Endothelial cell of umbilical vein (primary cell): ENCODE measurements around the gene HOXC9. TPM values are rescaled to one million over a fixed set of nuclear protein-coding genes. Genes with fewer than 3 reads are reported as not detected.

ENCODE experiments used
- BruUV-seq: library from RNA; stranded (reverse); fragments of 400-500 nt; replicated peaks from 2 replicates; lab custom pipeline; 2021; lab: Mats Ljungman, UMichigan
- CTCF ChIA-PET: fragments of 300-600, 350-600 bp; sonication (Branson Sonifier 250); formaldehyde crosslinking; loops from one replicate; lab custom pipeline; 2021; ENCODE audit warnings: antibody characterized with exemption, inconsistent platforms; lab: Charles Lee
- POLR2A ChIA-PET: fragments of 300-600, 350-600 bp; sonication (Branson Sonifier 250); formaldehyde crosslinking; loops from one replicate; lab custom pipeline; 2021; ENCODE audit warnings: antibody characterized with exemption, inconsistent platforms; lab: Charles Lee
- DNase-seq: peaks from one replicate; pipeline ENCODE4 v3.0.0-alpha.2; 2011; ENCODE audit warnings: low read depth, low spot score
- FAIRE-seq: peaks from 2 replicates; lab custom pipeline; 2011; peaks lifted over from hg19 to GRCh38; lab: Jason Lieb, UNC
- H2AFZ ChIP-seq: 2 replicates; pipeline ENCODE4 v1.6.0; 2012; ENCODE audit warnings: low read depth, low read length, control low read depth, inconsistent platforms
- H3K27ac ChIP-seq: 2 replicates; pipeline ENCODE4 v1.5.1; 2011; ENCODE audit warnings: low read depth, mild to moderate bottlenecking, control low read depth, low read length, moderate library complexity; ENCODE audit not compliant: insufficient read depth
- H3K27me3 ChIP-seq, 2 experiments: 2 replicates each; pipeline versions ENCODE4 v1.6.0 to v1.6.1; 2011; ENCODE audit warnings: low read length in 2 of 2, mixed read lengths in 1 of 2; ENCODE audit not compliant: control insufficient read depth in 2 of 2, insufficient read depth in 2 of 2
- H3K36me3 ChIP-seq, 2 experiments: 2 replicates in 1 of 2; 3 replicates in 1 of 2; pipeline ENCODE4 v1.5.1; 2011; ENCODE audit warnings: low read length in 2 of 2, mild to moderate bottlenecking in 1 of 2, moderate library complexity in 1 of 2; ENCODE audit not compliant: control insufficient read depth in 2 of 2, insufficient read depth in 2 of 2; ENCODE audit errors: extremely low read depth in 1 of 2
- H3K4me1 ChIP-seq: 3 replicates; pipeline ENCODE4 v1.5.1; 2011; ENCODE audit warnings: mild to moderate bottlenecking, low read length; ENCODE audit not compliant: control insufficient read depth, insufficient read depth; ENCODE audit errors: extremely low read depth
- H3K4me2 ChIP-seq: 2 replicates; pipeline ENCODE4 v1.6.1; 2011; ENCODE audit warnings: low read length, control low read depth, mixed read lengths; ENCODE audit not compliant: insufficient read depth
- H3K4me3 ChIP-seq, 3 experiments: fragments of 200-600 bp in 1 of 3; sonication (generic), shearing (Covaris generic) in 1 of 3; replicated peaks in 1 of 3; 2 replicates each; pipeline ENCODE4 v1.5.1; 2011 to 2016; ENCODE audit warnings: control low read depth in 3 of 3, low read length in 3 of 3, mild to moderate bottlenecking in 2 of 3, inconsistent platforms in 1 of 3, low read depth in 1 of 3, moderate library complexity in 1 of 3; ENCODE audit not compliant: insufficient read depth in 1 of 3
- H3K79me2 ChIP-seq: 2 replicates; pipeline ENCODE4 v1.6.0; 2012; ENCODE audit warnings: low read length, inconsistent platforms; ENCODE audit not compliant: control insufficient read depth, insufficient read depth
- H3K9ac ChIP-seq: replicated peaks from 2 replicates; pipeline ENCODE3; 2011; ENCODE audit warnings: low read length, control low read depth; ENCODE audit not compliant: insufficient read depth; ENCODE audit errors: extremely low read depth
- H3K9me1 ChIP-seq: replicated peaks from 3 replicates; pipeline ENCODE4 v1.6.0; 2011; ENCODE audit warnings: mild to moderate bottlenecking, low read length; ENCODE audit not compliant: control insufficient read depth, insufficient read depth; ENCODE audit errors: extremely low read depth
- H3K9me3 ChIP-seq: replicated peaks from 2 replicates; pipeline ENCODE4 v1.5.1; 2012; ENCODE audit warnings: low read length, inconsistent platforms; ENCODE audit not compliant: control insufficient read depth, insufficient read depth
- H4K20me1 ChIP-seq: replicated peaks from 2 replicates; pipeline ENCODE3; 2011; ENCODE audit warnings: mild to moderate bottlenecking, low read length; ENCODE audit not compliant: control insufficient read depth, insufficient read depth; ENCODE audit errors: extremely low read depth
- EZH2 ChIP-seq: IDR thresholded peaks from 2 replicates; pipeline ENCODE4 v1.6.1; 2012; ENCODE audit warnings: borderline replicate concordance, low read depth, mild to moderate bottlenecking, moderate library complexity, low read length, inconsistent platforms; ENCODE audit not compliant: severe bottlenecking
- FOS ChIP-seq: IDR thresholded peaks from 2 replicates; pipeline ENCODE4 v1.6.1; 2011; ENCODE audit warnings: mild to moderate bottlenecking, low read length, moderate library complexity, borderline replicate concordance; ENCODE audit not compliant: insufficient read depth
- GATA2 ChIP-seq: IDR thresholded peaks from 2 replicates; pipeline ENCODE4 v1.7.0; 2011; ENCODE audit warnings: low read depth, mild to moderate bottlenecking, moderate library complexity, mixed read lengths, low read length; ENCODE audit not compliant: insufficient read length, insufficient read depth
- JUN ChIP-seq: IDR thresholded peaks from 2 replicates; pipeline ENCODE4 v1.6.1; 2011; ENCODE audit warnings: borderline replicate concordance, low read depth; ENCODE audit not compliant: insufficient read length, insufficient read depth
- MYC ChIP-seq: IDR thresholded peaks from one replicate; pipeline ENCODE4 v1.6.1; 2011; ENCODE audit warnings: mild to moderate bottlenecking, low read depth, low read length
- POLR2AphosphoS5 ChIP-seq: IDR thresholded peaks from 2 replicates; pipeline ENCODE4 v1.6.1; 2012; ENCODE audit warnings: low read depth, mild to moderate bottlenecking, control low read depth, low read length, moderate library complexity; ENCODE audit not compliant: insufficient read depth
- dilution Hi-C: fragments of 300-500 bp; cut with MboI; formaldehyde crosslinking; loops from one replicate; pipeline ENCODE4 v1.15.0; 2019; ENCODE audit warnings: low sequenced_read_pairs; ENCODE audit not compliant: extremely low pct_ligation_motif_present
- intact Hi-C: fragments of 100-400 bp; cut with micrococcal nuclease; formaldehyde crosslinking; loops from one replicate; pipeline ENCODE4 v1.10.0; 2022
- polyA plus RNA-seq, 4 experiments: library from polyadenylated mRNA; depleted of rRNA in 3 of 4; stranded (reverse) in 3 of 4; unstranded in 1 of 4; fragments of >200 nt; gene quantifications; 2 replicates each; pipeline versions ENCODE4 v1.2.1 to v1.2.3, GENCODE V29; 2011 to 2012; ENCODE audit warnings: missing spikeins in 1 of 4
- total RNA-seq: library from RNA; stranded (reverse); gene quantifications from 2 replicates; pipeline ENCODE4 v1.2.3, GENCODE V29; 2021
- TF ChIP-seq, protein P1 (sequence below): IDR thresholded peaks from 2 replicates; pipeline ENCODE4 v1.6.1; 2011; ENCODE audit not compliant: insufficient read depth, insufficient read length
- TF ChIP-seq, protein P2 (sequence below), 2 donors: IDR thresholded peaks; 1 replicate in 1 of 2; 2 replicates in 1 of 2; pipeline ENCODE4 v1.5.1; 2011; ENCODE audit warnings: low read length in 2 of 2, mild to moderate bottlenecking in 2 of 2, moderate library complexity in 2 of 2, control low read depth in 1 of 2, inconsistent platforms in 1 of 2, low read depth in 1 of 2; ENCODE audit not compliant: insufficient read depth in 1 of 2; ENCODE audit errors: extremely low read depth in 1 of 2

The HOXC9 gene
- total and polyA plus RNA-seq, 2 donors (not counting 3 experiments of a cell fraction or from before 2014, with no cell fraction given): 0.40 to 0.58 TPM

- TF ChIP-seq POLR2AphosphoS5 (no peak), MYC (no peak), FOS (no peak), EZH2 (peak; percentile 68), GATA2 (no peak), JUN (no peak)
- TF ChIP-seq, protein P1, sequence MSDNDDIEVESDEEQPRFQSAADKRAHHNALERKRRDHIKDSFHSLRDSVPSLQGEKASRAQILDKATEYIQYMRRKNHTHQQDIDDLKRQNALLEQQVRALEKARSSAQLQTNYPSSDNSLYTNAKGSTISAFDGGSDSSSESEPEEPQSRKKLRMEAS: no peak
- TF ChIP-seq, protein P2, sequence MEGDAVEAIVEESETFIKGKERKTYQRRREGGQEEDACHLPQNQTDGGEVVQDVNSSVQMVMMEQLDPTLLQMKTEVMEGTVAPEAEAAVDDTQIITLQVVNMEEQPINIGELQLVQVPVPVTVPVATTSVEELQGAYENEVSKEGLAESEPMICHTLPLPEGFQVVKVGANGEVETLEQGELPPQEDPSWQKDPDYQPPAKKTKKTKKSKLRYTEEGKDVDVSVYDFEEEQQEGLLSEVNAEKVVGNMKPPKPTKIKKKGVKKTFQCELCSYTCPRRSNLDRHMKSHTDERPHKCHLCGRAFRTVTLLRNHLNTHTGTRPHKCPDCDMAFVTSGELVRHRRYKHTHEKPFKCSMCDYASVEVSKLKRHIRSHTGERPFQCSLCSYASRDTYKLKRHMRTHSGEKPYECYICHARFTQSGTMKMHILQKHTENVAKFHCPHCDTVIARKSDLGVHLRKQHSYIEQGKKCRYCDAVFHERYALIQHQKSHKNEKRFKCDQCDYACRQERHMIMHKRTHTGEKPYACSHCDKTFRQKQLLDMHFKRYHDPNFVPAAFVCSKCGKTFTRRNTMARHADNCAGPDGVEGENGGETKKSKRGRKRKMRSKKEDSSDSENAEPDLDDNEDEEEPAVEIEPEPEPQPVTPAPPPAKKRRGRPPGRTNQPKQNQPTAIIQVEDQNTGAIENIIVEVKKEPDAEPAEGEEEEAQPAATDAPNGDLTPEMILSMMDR (IDR thresholded peaks at IDR 0.05; ENCODE audit: extremely low read depth in 1 of 2, insufficient read depth in 1 of 2, low read depth in 1 of 2, low read length in 2 of 2): no peak
- DNase-seq: no peak
- dilution Hi-C loops (no loop called here), intact Hi-C loops (no loop called here)
- no peak for FAIRE-seq
- Histone ChIP-seq H3K4me2 (no peak overlapping the region), H3K9ac (no peak overlapping the region), H3K4me3 (no peak overlapping the region), H3K9me3 (no peaks in the 10 kb centered on the region), H3K79me2 (no peaks in the 10 kb centered on the region), H3K27me3 (peaks cover 92 to 98% of the 10 kb centered on the region in 2 experiments), H4K20me1 (no peaks in the 10 kb centered on the region), H3K4me1 (no peaks in the 10 kb centered on the region), H3K9me1 (no peaks in the 10 kb centered on the region), H3K36me3 (no peaks in the 10 kb centered on the region), H2AFZ (no peak overlapping the region), H3K27ac (no peak overlapping the region)
- no TSS peak for BruUV-seq
- POLR2A ChIA-PET: no interaction called here
- CTCF ChIA-PET: interaction anchor here (1.3 to 2.7 kb wide), 2 partner anchors 12 to 255 kb away, joined by 4 to 9 read pairs; no protein-coding TSS in a partner anchor
Observed at GRCh38 chr12:53952871-53953734, 46.9 kb upstream of the HOXC9 start.
